Upper lobe of left lung (tissue), 4 donors: Measurements from ENCODE around the gene ADARB1.

ENCODE experiments used
- CTCF ChIP-seq, 6 experiments: fragments of 450-650 bp in 4 of 6; fragments of 200-600 bp in 2 of 6; sonication (generic) in 2 of 6; IDR thresholded peaks; one replicate each; pipeline ENCODE4 v1.5.1; 2016 to 2019; ENCODE audit warnings: antibody characterized with exemption in 6 of 6
- EP300 ChIP-seq, 4 donors: sonication (generic); formaldehyde crosslinking; IDR thresholded peaks; one replicate each; pipeline ENCODE4 v1.5.1; 2017; ENCODE audit warnings: antibody characterized with exemption in 4 of 4, control low read depth in 2 of 4
- POLR2A ChIP-seq, 4 donors: fragments of 450-650 bp; IDR thresholded peaks; one replicate each; pipeline ENCODE4 v1.5.1; 2016 to 2017; ENCODE audit warnings: antibody characterized with exemption in 4 of 4, mild to moderate bottlenecking in 2 of 4

- no peak for TF ChIP-seq CTCF (IDR thresholded peaks at IDR 0.05)
- TF ChIP-seq POLR2A (IDR thresholded peaks at IDR 0.05): no peak
- TF ChIP-seq EP300 (IDR thresholded peaks at IDR 0.05): no peak
These were observed 93.4 kb downstream of the ADARB1 start for GRCh38 chr21:45167796-45168222.
